T1000 (cell line): ENCODE measurements around the gene CEP63.
A peak's percentile ranks its signal among the peaks of the same experiment; 100 is the strongest.
"Not testable (repeated sequence)": the region's sequence is repeated elsewhere in the genome, so short reads cannot be mapped to it uniquely, and the experiment has no call there.

Source experiments
- DNase-seq: peaks from one replicate; lab custom pipeline; 2025; ENCODE audit warnings: mixed read lengths; lab: John Stamatoyannopoulos, UW

The CEP63 gene

DNA sequence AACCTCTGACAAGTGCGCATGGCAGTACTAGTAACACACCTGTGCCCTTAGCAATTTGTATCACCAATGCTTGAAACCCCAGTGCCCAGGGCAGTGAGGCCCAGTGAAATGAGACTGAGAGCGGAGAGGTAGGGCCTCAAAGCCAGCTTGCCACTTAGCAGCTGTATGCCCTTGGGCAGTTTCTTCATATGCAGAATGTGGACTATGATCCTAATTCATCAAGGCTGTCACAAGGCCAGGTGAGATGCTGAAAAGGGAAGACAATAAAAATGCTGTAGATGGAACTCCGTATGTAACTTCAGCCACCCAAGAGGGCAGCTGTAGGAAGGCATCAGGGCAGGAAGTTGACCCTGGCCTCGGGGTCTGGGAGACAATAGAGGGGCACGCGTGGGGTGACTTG, 90.6 kb downstream of the CEP63 start:
- no peak for DNase-seq

DNA sequence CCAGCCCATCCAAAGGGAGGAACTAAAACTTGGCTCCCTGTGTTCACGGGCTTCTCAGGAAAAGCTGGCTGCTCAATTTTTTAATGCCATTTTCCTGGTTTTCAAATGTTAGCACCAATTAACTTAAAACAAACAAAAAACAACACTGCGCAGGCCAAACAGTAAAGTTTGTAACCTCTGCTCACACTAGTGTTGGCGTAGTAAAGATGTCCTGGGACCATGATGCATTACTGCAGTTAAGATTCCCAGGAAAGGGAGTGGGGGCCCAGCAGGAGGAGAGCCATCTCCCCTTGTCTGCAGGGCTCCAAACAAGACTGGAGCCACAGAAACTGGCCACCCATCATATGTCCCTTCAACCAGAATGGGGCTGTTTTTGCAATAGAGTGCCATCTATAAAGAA, 91.0 kb downstream of the CEP63 start:
- DNase-seq: no peak

DNA sequence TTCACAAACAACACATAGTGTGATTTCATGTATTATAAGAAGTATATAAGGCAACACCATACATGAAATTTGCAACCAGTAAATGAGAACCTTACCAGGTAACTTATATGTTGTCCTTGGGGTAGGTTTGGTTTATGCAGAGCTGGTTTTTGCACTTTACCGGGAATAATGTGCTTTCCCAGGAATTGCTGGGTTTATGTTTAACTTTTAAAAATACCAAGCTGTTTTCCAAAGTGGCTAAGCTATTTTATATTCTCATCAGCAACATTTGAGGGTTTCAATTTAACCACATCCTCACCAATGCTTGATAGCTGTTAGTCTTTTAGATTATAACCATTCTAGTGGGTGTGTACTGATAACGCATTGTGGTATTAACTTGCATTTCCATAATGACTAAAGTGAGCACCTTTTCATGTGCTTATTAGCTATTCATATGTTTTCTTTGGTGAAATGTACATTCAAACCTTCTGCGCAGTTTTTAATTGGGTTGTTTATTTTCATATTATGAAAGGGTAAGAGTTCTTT, 93.3 kb downstream of the CEP63 start:
- no peak for DNase-seq

DNA sequence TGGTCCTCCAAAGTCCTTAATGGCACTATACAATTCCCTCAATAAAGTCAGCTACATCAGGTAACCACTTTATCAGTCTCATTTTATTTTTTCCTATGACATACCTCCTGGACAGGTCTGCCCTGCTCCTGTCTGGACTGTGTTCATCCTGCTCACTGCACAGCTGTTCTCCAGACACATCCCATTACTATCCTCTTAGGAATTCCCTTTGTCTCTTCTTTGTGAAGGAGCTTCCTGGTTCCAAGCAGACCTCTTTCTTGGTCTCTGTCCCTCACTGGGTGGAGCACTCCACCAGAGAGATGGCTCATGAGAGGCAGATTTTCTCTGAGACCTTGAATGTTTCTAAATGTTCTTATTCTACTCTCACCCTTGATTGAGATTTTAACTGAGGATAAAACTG, 104.9 kb downstream of the CEP63 start:
- DNase-seq: no peak

DNA sequence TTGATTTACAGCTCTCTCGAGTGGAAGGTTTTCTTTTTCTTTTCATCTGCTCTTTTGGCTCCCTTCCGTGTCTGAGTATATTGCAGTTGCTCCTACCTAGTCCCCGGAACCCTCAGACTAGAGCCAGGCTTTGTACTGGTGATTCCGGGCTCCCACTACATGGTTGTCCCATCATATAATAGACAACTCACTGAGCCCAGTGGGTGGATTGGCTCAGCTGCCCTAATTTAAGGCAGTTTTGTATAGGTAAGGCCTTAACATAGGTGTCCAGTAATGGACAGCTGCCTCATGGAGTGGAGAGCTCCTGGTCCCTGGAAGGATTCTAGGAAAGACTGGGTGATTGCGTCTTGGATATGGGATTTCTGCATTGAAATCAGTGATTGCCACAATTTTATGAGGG, 106.9 kb downstream of the CEP63 start:
- no peak for DNase-seq

DNA sequence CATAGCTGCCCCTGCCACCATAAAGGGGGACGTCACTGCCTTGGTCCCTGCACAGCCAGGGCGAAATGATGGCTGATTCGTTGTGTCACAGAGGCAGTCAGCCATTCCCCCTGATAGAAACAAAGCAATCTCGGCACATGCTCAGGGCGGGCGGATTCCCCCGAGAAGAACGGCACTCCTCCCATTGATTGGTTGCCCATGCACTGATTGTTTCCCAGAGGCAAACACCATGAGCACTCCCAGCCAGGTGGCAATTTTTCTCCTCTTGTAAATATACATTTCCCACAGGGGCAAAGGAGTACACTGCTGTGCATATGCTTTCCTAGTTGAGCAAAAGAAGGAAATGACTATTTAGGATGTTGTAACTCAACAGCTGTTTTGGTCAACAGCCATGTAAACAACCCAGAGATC, 108.5 kb downstream of the CEP63 start:
- DNase-seq: no peak

DNA sequence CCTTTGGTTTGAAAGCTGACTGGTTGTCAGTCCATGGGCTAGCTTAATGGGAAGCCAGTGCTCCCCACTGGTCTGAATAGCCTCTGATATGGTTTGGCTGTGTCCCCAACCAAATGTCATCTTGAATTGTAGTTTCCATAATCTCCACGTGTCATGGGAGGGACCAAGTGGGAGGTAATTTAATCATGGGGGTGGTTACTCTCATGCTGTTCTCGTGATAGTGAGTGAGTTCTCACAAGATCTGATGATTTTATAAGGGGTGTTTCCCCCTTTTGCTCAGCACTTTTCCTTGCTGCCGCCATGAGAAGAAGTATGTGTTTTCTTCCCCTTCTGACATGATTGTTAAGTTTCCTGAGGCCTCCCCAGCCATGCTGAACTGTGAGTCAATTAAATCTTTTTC, 109.1 kb downstream of the CEP63 start:
- not testable (repeated sequence) for DNase-seq

DNA sequence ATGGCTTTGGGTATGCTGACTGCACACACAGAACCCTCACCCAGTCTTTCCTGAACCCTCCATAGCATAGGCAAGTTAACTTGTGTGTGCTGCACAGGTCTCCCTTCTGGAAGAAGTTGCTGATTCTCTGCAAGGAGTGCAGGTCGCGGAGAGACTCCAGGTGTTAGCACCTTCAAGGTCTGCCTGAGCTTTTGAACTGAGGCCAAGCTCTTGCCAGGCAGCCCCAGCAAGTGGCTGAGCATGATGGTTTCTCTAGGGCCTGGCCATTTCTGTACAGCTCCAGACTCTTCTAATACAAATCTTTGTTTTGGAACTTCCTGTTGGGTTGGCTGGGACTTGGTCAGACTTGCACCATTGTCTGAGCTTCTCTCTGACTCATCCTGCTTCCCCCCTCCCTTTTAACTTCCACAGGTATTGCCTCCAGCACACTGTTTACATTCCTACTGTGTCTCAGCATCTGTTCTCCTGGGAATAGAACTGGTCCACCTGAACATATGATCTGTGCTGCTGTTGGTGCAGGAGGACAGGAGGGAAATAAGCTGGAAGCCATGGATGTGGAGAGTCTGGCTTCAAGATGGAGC, 111.6 kb downstream of the CEP63 start:
- no peak for DNase-seq

DNA sequence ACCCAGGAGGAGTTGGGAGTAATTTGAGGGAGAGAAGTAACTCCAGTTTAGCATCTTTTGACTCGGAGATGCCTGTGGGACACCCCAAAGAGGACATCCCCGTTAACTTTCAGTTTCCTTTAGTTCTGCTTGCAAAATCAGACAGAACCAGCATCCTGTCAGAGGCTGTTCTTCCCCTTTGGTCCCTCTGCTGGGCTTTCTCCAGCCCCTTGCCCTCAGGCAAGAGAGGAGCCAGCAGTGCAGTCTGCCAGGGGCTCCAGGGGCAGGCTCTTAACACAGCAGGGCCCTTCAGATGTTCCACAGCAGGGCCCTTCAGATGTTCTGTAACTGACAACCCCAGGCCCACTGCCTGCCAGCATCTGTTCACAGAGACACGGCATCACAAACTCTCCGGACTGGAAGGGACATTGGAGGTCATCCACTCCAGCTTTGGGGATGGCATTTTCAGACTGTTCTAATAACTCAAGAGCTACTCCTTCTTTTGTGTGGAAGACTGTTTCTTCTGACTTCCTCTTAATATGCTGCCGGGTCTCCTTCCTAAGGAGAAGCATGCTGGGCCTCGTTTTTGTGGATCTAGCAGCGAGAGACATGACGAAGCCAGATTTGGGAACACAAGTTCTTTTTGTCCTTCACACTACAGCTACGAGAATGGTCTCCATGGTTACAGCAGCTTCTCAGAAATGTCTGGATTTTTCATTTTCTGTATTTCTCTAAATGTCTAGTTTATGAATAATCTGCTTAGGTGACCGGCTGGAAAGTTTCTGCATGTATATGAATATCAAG, 113.1 kb downstream of the CEP63 start:
- no peak for DNase-seq

DNA sequence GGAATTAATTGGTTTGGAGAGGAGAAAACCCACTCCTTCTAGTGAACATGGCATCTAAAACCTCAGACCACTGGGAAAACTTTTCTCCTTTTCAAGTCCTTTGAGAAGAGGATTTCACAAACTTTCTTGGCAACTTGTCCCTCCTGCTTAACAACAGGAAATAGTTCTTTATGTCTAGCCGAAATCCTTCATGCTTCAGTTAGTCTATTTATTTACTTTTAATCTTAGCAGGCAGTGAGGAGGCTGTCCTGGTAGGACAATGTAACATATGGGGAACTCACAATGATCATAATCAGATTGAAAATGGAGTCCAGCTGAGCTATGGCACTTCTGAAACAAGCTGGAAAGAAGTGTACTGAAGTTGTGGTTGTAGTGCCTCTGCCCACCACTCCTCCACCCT, 114.3 kb downstream of the CEP63 start:
- no peak for DNase-seq

DNA sequence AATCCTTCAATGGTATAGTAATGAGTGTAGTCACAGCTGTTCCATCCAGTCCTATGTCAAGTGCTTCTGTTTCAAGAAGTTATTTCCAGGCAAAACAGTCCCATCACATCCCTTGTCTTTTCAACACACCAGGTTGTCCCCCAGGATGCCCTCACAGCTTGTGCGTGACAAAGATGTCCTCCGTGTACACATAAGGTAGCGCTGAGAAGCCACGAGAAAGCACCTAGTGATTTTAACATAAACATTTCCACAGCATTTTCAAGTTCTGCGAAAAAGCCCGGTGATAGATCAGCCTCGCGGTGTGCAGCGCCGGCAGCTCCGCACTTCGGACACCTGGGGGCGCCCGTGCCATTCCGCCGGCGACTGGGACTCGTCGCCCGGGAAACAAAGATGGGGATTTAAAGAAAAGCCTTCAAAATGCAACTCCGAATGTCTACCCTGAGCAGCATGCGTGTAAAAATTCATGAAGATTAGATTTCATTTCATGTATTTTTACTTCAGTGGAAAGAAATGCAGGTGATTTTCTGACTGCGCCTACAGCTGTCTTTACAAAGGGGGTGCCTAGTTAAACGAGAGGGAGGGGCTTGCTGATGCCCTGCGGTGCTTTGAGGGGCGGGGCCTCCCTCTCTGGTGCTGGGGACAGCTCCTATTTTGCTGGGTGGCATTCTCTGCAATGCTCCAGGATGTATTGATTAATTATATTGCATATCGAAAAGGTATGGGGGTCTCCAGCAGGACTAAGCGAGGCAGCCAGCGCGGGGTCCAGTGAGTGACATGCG, 115.0 kb downstream of the CEP63 start:
- DNase-seq: peak; percentile 51

DNA sequence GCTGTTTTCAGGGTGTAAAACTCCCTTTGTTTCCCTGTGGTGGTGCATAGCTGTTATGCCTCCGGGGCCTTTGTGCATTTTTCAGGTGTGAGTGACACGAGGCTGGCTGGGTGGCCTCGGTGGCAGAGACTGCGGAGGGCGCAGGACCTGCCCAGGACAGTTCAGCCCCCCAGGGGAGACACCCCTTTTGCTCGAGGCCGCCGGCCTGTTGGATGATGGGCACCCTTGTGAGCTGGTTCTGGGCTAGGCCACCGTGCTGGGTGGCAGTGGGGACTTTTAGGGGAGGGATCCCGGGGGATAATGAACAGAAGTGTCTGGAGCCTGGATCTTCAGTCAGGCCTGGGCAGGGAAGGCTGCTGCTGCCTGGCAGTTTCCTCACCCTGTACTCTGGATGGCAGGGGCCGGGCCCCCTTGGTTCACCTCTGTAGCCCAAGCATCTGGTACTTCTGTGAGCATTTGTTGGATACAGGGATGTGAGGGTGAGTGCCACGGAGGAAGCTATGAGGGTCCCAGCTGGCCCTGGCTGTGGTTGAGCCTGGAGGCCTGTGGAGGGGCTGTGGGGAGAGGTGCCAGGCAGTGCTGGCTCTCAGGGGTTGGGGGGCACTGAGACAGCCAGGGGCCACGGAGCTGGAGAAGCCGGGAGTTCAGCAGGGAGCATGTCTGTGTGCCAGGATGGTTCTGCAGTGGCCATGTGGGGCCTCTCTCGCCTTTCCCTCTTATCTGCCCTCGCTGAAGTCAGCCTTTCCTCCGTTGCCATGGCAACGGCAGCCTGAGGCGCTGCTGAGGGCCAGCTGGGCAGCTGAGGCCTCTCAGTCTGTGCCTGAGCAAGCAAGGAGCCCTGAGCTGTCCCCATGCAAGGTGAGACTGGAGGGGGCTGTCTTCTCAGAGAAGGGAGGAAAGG, 115.9 kb downstream of the CEP63 start:
- DNase-seq: peak; percentile 39

DNA sequence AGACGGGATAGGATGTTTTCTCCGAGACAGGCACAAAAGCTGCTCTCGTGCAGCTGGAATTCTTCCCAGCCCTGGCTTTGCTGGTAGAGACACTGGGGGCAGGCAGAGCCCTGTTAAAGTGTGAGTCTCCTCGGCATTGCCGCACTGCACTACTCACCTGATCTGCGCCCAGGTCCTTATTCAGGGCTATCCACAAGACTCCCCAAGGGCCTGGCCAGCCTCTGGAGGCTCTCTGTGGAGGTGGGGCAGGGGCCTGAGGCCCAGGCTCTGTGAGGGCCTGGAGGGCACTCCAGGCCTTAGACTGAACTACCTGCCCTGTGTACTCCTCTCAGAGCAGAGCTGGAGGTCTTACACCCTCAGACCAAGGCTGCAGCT, 116.6 kb downstream of the CEP63 start:
- DNase-seq: no peak

DNA sequence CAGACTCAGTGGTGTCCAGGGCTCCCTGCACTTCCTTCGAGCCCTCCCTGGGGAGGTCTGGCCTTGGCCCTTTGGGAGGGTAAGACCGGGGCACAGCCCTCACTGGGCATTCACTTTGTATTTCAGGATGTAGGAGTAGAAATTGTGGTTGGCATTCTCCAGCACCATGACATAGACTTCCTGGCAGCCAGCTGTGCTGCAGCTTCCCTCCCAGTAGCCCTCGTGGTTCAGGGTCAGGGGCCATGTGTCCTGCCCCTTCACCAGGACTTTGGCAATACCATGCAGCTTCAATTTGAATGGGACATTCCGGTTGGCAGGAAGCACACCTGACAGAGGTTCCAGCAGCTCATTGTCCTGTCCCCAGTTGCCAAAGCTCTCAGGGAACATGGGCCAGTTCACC, 117.6 kb downstream of the CEP63 start:
- no peak for DNase-seq

DNA sequence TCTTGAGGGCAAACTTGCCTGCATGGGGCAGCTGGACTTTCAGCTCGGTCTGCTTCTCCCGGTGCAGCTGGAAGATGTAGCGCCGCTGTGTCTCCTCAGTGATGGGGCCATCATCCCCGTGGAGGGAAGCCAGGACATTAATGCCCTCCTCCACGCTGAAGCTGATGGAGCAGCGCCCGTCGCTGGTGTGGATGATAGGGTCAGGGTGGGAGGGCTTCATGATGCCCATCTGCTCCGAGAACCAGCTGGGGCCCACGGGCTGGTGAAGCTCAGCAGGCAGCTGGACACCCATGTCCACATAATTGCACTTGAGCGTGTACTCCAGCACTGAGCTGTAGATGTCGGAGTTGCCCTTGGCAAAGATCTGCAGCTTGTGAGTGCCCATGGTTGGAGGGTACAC, 118.1 kb downstream of the CEP63 start:
- no peak for DNase-seq

DNA sequence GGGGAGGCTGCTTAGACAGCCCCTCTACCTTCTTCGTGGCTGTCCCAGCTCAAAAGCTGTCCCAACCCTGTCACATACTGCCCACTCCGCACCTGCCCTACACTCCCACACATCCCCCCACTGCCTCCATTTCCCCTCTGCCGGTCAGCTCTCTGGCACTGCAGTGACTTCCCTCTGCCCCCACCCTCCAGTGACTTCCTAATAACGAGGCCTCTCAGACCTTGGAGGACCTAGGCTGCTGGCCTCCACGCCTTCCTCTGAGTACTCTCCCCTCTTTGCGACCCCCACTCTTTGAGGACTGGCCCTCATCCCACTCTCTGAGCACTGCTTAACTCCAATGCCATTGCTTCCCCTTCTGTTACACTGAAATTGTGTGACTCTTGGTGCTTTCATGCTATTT, 119.7 kb downstream of the CEP63 start:
- DNase-seq: no peak

DNA sequence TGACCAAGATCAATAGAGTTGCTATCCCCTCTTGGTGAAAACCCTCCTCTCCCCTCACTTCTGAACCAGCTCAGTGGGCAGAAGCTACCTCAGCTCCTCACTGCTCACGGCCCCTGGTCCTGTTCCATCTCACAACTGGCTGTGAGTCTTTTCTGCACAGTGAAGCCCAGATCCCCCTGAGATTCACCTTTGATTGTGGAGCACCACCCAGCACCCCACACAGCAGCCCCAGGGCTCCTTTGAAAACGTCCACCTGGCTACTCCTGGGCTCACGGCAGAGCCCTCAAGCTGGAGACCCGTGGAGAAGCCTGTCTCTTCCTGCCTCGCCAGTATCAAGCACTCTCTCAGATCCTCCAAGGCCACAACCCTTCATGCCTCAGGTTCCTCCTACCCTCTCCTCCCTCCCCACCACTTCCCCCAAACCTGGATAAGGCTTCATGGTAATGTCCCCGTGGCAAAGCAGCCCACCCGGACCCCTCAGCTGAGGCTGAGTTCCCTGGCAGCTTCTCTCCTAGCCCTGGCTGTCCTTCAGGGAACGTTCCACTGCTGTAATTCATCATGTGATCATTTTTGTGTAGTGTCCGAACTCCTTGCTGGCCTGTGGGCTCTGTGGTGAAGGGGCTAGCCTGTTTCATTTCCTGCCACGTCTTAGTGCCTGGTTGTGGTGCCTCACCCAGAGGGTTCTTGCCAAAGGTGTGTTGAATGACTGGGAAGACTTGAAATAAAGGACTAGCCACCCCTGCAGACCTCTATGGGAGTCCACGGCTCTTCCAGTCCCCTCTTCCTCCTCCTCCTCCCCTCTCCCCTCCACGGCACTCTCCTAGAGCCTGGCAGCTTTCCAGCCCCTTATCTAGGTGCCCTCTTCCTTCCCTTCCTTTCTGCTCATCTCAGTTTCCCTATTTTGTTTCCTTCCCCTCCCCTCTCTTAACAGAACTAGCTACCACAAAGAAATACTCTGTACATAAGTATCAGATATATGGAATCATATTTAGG, 120.5 kb downstream of the CEP63 start:
- DNase-seq: no peak

DNA sequence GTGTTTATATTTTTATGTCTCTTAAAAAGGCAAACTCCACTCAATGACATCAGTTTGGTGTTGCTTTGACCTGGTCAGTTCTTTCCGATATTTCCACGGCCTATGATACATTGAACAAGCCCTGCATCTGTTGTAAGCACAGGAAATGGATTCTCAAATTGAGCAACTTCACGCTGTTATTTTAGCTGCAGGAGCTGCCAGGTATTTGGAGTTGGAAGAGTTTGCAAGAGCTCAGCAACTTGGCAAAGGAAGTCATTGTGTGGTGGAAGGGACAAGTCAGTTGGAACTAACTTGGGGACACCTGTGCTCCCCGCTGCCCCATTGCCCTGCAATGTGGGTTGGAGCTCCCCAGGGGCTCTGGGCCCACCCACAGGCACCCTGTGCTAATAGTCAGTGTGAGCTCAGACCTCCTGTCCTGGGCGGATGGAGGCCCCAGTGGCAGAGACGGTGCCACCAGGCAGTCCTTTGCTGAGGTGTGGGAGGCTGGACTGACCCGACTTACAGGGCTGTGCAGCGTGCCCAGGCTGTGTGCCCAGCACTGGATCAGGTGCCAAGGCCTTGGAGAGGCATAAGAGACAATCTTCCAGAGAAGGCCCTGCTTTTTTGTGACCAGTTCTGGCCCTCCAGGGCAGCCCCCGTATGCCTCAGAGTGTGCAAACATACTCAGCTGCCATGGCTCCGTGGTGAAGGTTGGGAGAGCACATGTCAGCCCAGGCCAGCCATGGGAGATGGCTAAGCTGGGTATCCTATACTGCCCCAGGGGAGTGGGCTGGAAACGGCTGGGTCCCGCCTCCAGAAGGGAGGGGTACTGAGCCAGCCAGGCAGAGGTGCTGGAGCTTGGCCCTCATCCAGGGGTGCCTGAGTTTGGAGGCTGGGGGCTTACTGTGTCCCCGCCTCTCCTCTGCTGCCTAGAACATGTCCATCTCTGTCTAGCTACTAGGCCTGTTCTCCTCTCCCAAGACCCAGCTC, 121.5 kb downstream of the CEP63 start:
- DNase-seq: no peak

DNA sequence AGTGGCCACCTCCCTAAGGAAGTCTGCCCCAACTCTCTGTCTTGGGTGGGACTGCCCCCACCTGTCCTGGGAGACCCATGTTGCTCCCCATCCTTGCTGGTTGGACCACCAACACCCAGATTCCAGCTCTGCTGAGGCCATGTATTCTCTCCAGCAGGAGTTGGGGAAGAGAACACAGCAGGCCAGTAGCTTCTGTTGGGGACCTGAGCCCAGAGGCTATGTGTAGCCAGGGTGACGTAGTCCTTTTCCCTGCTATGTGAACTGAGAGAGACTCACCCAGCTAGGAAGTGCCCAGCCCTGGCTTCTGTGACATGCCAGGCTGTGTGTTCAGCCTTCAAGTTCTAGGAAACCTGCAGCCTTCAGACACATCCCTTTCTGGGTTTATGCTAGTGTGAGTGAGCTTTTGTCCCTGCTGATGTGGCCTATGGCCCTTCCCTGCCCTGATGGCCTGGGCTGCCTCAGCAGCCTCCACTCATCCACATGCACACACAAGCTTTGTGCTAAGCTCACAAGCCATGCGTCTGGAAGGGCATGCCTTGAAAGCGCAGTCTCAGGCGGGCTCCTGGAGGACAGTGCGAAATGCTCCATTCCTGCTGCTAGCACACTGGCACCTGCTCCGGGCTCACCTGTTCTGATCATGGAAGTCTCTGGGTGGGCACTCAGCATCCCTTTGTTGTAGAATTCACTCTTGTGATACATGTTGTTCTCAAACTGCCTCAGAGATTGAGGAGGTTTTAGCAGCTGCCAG, 122.3 kb downstream of the CEP63 start:
- DNase-seq: no peak
